GM12878 (cell line): ENCODE data around the gene CDR2L. TPM values are rescaled to one million over a fixed set of nuclear protein-coding genes. Genes with fewer than 3 reads are reported as not detected.
A peak's percentile ranks its signal among the peaks of the same experiment; 100 is the strongest.

Experiments used
- ATF7 ChIP-seq: fragments of 450-650 bp; IDR thresholded peaks from 2 replicates; pipeline ENCODE4 v1.6.1; 2016; ENCODE audit warnings: low read depth, mild to moderate bottlenecking
- BACH1 ChIP-seq: fragments of 450-650 bp; IDR thresholded peaks from 2 replicates; pipeline ENCODE4 v1.6.1; 2017; ENCODE audit warnings: mild to moderate bottlenecking, borderline replicate concordance
- BRCA1 ChIP-seq: IDR thresholded peaks from 2 replicates; pipeline ENCODE4 v1.6.1; 2011; ENCODE audit warnings: low read depth, low read length, improper control_type of control experiment
- CUX1 ChIP-seq: IDR thresholded peaks from 2 replicates; pipeline ENCODE4 v1.6.1; 2012; ENCODE audit warnings: improper control_type of control experiment, low read depth, low read length; ENCODE audit not compliant: insufficient replicate concordance
- E2F8 ChIP-seq: fragments of 450-650 bp; IDR thresholded peaks from 2 replicates; pipeline ENCODE4 v1.6.1; 2018; ENCODE audit warnings: mild to moderate bottlenecking, low read depth, moderate library complexity; ENCODE audit not compliant: partially characterized antibody
- GABPA ChIP-seq: IDR thresholded peaks from 2 replicates; pipeline ENCODE4 v1.6.1; 2014; ENCODE audit warnings: antibody characterized with exemption, low read depth, mild to moderate bottlenecking, inconsistent platforms
- HDGF ChIP-seq: fragments of 450-650 bp; IDR thresholded peaks from 2 replicates; pipeline ENCODE4 v1.6.1; 2016; ENCODE audit warnings: antibody characterized with exemption
- KAT2A ChIP-seq: conservative IDR thresholded peaks from 2 replicates; pipeline ENCODE4 v1.6.1; 2011; ENCODE audit warnings: low read depth, low read length; ENCODE audit not compliant: control insufficient read depth
- MEF2A ChIP-seq: IDR thresholded peaks from 2 replicates; pipeline ENCODE4 v1.6.1; 2011; ENCODE audit warnings: low read depth, mild to moderate bottlenecking, low read length, moderate library complexity; ENCODE audit not compliant: insufficient read depth
- MXI1 ChIP-seq: fragments of 150-350 bp; IDR thresholded peaks from 2 replicates; pipeline ENCODE4 v1.6.1; 2011; ENCODE audit warnings: low read depth, mild to moderate bottlenecking, inconsistent platforms, low read length, improper control_type of control experiment
- NFYB ChIP-seq: IDR thresholded peaks from 2 replicates; pipeline ENCODE4 v1.6.1; 2011; ENCODE audit warnings: low read depth, mild to moderate bottlenecking, low read length, improper control_type of control experiment, moderate library complexity; ENCODE audit not compliant: insufficient read depth
- NRF1 ChIP-seq: conservative IDR thresholded peaks from 2 replicates; pipeline ENCODE4 v1.6.1; 2011; ENCODE audit warnings: mild to moderate bottlenecking, low read depth, low read length, improper control_type of control experiment
- PAX8 ChIP-seq: fragments of 450-650 bp; IDR thresholded peaks from 2 replicates; pipeline ENCODE4 v1.6.1; 2017; ENCODE audit warnings: mild to moderate bottlenecking, moderate library complexity
- RELB ChIP-seq: fragments of 450-650 bp; IDR thresholded peaks from 2 replicates; pipeline ENCODE4 v1.6.1; 2017; ENCODE audit warnings: low read depth, mild to moderate bottlenecking, moderate library complexity
- RUNX3 ChIP-seq: IDR thresholded peaks from 2 replicates; pipeline ENCODE4 v1.6.1; 2012; ENCODE audit warnings: low read length, inconsistent platforms
- SIN3A ChIP-seq: IDR thresholded peaks from 2 replicates; pipeline ENCODE4 v1.6.1; 2012; ENCODE audit warnings: low read depth, low read length, improper control_type of control experiment
- SMARCA5 ChIP-seq: fragments of 450-650 bp; IDR thresholded peaks from 2 replicates; pipeline ENCODE4 v1.6.1; 2017; ENCODE audit warnings: mild to moderate bottlenecking
- SREBF2 ChIP-seq: IDR thresholded peaks from 2 replicates; pipeline ENCODE4 v1.6.1; 2012; ENCODE audit warnings: mild to moderate bottlenecking, low read length
- SRF ChIP-seq, 2 experiments: IDR thresholded peaks; 2 replicates each; pipeline ENCODE4 v1.6.1; 2011; ENCODE audit warnings: low read depth in 2 of 2, low read length in 2 of 2, mild to moderate bottlenecking in 1 of 2, moderate library complexity in 1 of 2
- TARDBP ChIP-seq: IDR thresholded peaks from 2 replicates; pipeline ENCODE4 v1.6.1; 2016; ENCODE audit warnings: borderline replicate concordance
- TCF7 ChIP-seq: IDR thresholded peaks from 2 replicates; pipeline ENCODE4 v1.6.1; 2014; ENCODE audit warnings: antibody characterized with exemption, borderline replicate concordance
- polyA plus RNA-seq, 11 experiments: library from polyadenylated mRNA; depleted of rRNA in 4 of 11; unstranded in 6 of 11; stranded (reverse) in 5 of 11; fragments of >200 nt; fragmentation: Nextera tagmentation in 4 of 11; fragmentation: Illumina TruSeq in 1 of 11; extraction: Ambion mirVana in 4 of 11; extraction: Trizol in 1 of 11; gene quantifications; 1 replicate in 1 of 11; 2 replicates in 10 of 11; pipeline versions ENCODE4 v1.2.1 to v1.2.3, GENCODE V29; 2011 to 2016; ENCODE audit warnings: inconsistent platforms in 2 of 11, missing spikeins in 2 of 11, low read depth in 1 of 11
- total RNA-seq, 4 experiments: library from RNA; depleted of rRNA in 3 of 4; stranded (reverse); fragments of >200 nt in 3 of 4; fragmentation: Illumina TruSeq in 1 of 4; extraction: Trizol in 1 of 4; gene quantifications; 2 replicates each; pipeline versions ENCODE4 v1.2.1 to v1.2.3, GENCODE V29; 2013 to 2021

The CDR2L gene
- total and polyA plus RNA-seq, 10 of the 15 experiments (the other 5 are each of a cell fraction or from before 2014, with no cell fraction given), result 0.03 to 0.18 (median 0.04) TPM; not detected in 6

GRCh38 chr17:75033346-75034235 is 46.2 kb downstream of the CDR2L start (continued):
- TF ChIP-seq SRF (IDR thresholded peaks at IDR 0.05; ENCODE audit: low read depth in 2 of 2, low read length in 2 of 2) (no peak), CUX1 (no peak), BACH1 (no peak), PAX8 (no peak), HDGF (no peak), KAT2A (no peak), SREBF2 (peak; percentile 96), MXI1 (peak; percentile 59; the same call in 1 of the 2 replicates), RUNX3 (peak; percentile 74), BRCA1 (no peak), NRF1 (no peak), NFYB (no peak), GABPA (peak; percentile 40; the same call in 1 of the 2 replicates), RELB (peak; percentile 23; the same call in 1 of the 2 replicates), TCF7 (no peak), SMARCA5 (peak; percentile 99), ATF7 (peak; percentile 23; the same call in 1 of the 2 replicates), TARDBP (peak; percentile 96), E2F8 (no peak), SIN3A (no peak; the same call in 1 of the 2 replicates), MEF2A (no peak)
